HepG2 (cell line): Measurements from ENCODE around the gene ASIC2. TPM values are rescaled to one million over a fixed set of nuclear protein-coding genes. Genes with fewer than 3 reads are reported as not detected.

ENCODE experiments used
- FOSL1 ChIP-seq: sonication (generic); formaldehyde crosslinking; IDR thresholded peaks from 2 replicates; pipeline ENCODE4 v1.9.0; 2021; ENCODE audit warnings: missing genetic modification reagents, borderline replicate concordance
- FOSL2 ChIP-seq: sonication (generic); formaldehyde crosslinking; IDR thresholded peaks from 2 replicates; pipeline ENCODE4 v1.4.0; 2020; ENCODE audit warnings: missing genetic modification reagents
- JUND ChIP-seq: sonication (generic); formaldehyde crosslinking; IDR thresholded peaks from 2 replicates; pipeline ENCODE4 v1.8.0; 2022; ENCODE audit warnings: mild to moderate bottlenecking, missing genetic modification reagents
- ONECUT2 ChIP-seq: sonication (generic); formaldehyde crosslinking; IDR thresholded peaks from 2 replicates; pipeline ENCODE4 v1.4.0; 2020; ENCODE audit warnings: missing genetic modification reagents
- SOX5 ChIP-seq: IDR thresholded peaks from 2 replicates; pipeline ENCODE4 v1.6.1; 2016; ENCODE audit warnings: borderline replicate concordance
- SP4 ChIP-seq: sonication (generic); formaldehyde crosslinking; IDR thresholded peaks from 2 replicates; pipeline ENCODE4 v1.8.1; 2023; ENCODE audit warnings: mild to moderate bottlenecking, missing genetic modification reagents
- ZNF207 ChIP-seq: fragments of 450-650 bp; IDR thresholded peaks from 2 replicates; pipeline ENCODE4 v1.6.1; 2016; ENCODE audit warnings: antibody characterized with exemption, borderline replicate concordance
- ZNF253 ChIP-seq: sonication (generic); formaldehyde crosslinking; IDR thresholded peaks from 2 replicates; pipeline ENCODE4 v1.8.0; 2022; ENCODE audit warnings: mild to moderate bottlenecking, missing genetic modification reagents, borderline replicate concordance
- ZNF329 ChIP-seq: sonication (generic); formaldehyde crosslinking; IDR thresholded peaks from 2 replicates; pipeline ENCODE4 v1.9.0; 2021; ENCODE audit warnings: low read depth, mild to moderate bottlenecking, missing genetic modification reagents
- ZNF629 ChIP-seq: sonication (generic); formaldehyde crosslinking; conservative IDR thresholded peaks from 2 replicates; pipeline ENCODE4 v1.5.0; 2020; ENCODE audit warnings: missing genetic modification reagents
- ZNF850 ChIP-seq: sonication (generic); formaldehyde crosslinking; conservative IDR thresholded peaks from 2 replicates; pipeline ENCODE4 v1.9.0; 2021; ENCODE audit warnings: mild to moderate bottlenecking, missing genetic modification reagents
- polyA plus RNA-seq, 8 experiments: library from polyadenylated mRNA; depleted of rRNA in 3 of 8; stranded (reverse) in 7 of 8; unstranded in 1 of 8; fragments of >200 nt; fragmentation: Illumina TruSeq in 4 of 8; extraction: Trizol in 4 of 8; gene quantifications; 2 replicates each; pipeline versions ENCODE4 v1.2.1 to v1.2.3, GENCODE V29; 2011 to 2016; ENCODE audit warnings: low read depth in 4 of 8, missing spikeins in 1 of 8, mixed read lengths in 1 of 8; ENCODE audit not compliant: insufficient read depth in 1 of 8
- total RNA-seq, 5 experiments: library from RNA; depleted of rRNA; stranded (reverse); fragments of >200 nt; fragmentation: Illumina TruSeq; extraction: Trizol; gene quantifications; 2 replicates each; pipeline ENCODE4 v1.2.3, GENCODE V29; 2016; ENCODE audit warnings: low read depth in 1 of 5
- TF ChIP-seq, protein P1 (sequence below): sonication (generic); formaldehyde crosslinking; IDR thresholded peaks from 2 replicates; pipeline ENCODE4 v1.5.1; 2020; ENCODE audit warnings: mild to moderate bottlenecking, missing genetic modification reagents, borderline replicate concordance
- TF ChIP-seq, protein P2 (sequence below): sonication (generic); formaldehyde crosslinking; IDR thresholded peaks from 2 replicates; pipeline ENCODE4 v1.5.0; 2020; ENCODE audit warnings: missing genetic modification reagents
- TF ChIP-seq, protein P3 (sequence below): sonication (generic); formaldehyde crosslinking; IDR thresholded peaks from 2 replicates; pipeline ENCODE4 v1.4.0; 2020; ENCODE audit warnings: missing genetic modification reagents
- TF ChIP-seq, protein P4 (sequence below): IDR thresholded peaks from 2 replicates; pipeline ENCODE4 v1.4.0; 2020; ENCODE audit warnings: mild to moderate bottlenecking, missing genetic modification reagents

Gene ASIC2
- total and polyA plus RNA-seq, 2 of the 13 experiments (the other 11 are each of a cell fraction or from before 2014, with no cell fraction given): not detected

- TF ChIP-seq, protein P1, sequence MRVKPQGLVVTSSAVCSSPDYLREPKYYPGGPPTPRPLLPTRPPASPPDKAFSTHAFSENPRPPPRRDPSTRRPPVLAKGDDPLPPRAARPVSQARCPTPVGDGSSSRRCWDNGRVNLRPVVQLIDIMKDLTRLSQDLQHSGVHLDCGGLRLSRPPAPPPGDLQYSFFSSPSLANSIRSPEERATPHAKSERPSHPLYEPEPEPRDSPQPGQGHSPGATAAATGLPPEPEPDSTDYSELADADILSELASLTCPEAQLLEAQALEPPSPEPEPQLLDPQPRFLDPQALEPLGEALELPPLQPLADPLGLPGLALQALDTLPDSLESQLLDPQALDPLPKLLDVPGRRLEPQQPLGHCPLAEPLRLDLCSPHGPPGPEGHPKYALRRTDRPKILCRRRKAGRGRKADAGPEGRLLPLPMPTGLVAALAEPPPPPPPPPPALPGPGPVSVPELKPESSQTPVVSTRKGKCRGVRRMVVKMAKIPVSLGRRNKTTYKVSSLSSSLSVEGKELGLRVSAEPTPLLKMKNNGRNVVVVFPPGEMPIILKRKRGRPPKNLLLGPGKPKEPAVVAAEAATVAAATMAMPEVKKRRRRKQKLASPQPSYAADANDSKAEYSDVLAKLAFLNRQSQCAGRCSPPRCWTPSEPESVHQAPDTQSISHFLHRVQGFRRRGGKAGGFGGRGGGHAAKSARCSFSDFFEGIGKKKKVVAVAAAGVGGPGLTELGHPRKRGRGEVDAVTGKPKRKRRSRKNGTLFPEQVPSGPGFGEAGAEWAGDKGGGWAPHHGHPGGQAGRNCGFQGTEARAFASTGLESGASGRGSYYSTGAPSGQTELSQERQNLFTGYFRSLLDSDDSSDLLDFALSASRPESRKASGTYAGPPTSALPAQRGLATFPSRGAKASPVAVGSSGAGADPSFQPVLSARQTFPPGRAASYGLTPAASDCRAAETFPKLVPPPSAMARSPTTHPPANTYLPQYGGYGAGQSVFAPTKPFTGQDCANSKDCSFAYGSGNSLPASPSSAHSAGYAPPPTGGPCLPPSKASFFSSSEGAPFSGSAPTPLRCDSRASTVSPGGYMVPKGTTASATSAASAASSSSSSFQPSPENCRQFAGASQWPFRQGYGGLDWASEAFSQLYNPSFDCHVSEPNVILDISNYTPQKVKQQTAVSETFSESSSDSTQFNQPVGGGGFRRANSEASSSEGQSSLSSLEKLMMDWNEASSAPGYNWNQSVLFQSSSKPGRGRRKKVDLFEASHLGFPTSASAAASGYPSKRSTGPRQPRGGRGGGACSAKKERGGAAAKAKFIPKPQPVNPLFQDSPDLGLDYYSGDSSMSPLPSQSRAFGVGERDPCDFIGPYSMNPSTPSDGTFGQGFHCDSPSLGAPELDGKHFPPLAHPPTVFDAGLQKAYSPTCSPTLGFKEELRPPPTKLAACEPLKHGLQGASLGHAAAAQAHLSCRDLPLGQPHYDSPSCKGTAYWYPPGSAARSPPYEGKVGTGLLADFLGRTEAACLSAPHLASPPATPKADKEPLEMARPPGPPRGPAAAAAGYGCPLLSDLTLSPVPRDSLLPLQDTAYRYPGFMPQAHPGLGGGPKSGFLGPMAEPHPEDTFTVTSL: peak; percentile 28; the same call in 1 of the 2 replicates
- TF ChIP-seq ZNF207: no peak
- peak; percentile 59; the same call in 1 of the 2 replicates for TF ChIP-seq FOSL1 (CRISPR knock-in tag)
- no peak for TF ChIP-seq ONECUT2 (CRISPR knock-in tag)
- peak; percentile 15; the same call in 1 of the 2 replicates for TF ChIP-seq JUND
- TF ChIP-seq, protein P2, sequence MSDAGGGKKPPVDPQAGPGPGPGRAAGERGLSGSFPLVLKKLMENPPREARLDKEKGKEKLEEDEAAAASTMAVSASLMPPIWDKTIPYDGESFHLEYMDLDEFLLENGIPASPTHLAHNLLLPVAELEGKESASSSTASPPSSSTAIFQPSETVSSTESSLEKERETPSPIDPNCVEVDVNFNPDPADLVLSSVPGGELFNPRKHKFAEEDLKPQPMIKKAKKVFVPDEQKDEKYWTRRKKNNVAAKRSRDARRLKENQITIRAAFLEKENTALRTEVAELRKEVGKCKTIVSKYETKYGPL (CRISPR knock-in tag): no peak
- TF ChIP-seq, protein P3, sequence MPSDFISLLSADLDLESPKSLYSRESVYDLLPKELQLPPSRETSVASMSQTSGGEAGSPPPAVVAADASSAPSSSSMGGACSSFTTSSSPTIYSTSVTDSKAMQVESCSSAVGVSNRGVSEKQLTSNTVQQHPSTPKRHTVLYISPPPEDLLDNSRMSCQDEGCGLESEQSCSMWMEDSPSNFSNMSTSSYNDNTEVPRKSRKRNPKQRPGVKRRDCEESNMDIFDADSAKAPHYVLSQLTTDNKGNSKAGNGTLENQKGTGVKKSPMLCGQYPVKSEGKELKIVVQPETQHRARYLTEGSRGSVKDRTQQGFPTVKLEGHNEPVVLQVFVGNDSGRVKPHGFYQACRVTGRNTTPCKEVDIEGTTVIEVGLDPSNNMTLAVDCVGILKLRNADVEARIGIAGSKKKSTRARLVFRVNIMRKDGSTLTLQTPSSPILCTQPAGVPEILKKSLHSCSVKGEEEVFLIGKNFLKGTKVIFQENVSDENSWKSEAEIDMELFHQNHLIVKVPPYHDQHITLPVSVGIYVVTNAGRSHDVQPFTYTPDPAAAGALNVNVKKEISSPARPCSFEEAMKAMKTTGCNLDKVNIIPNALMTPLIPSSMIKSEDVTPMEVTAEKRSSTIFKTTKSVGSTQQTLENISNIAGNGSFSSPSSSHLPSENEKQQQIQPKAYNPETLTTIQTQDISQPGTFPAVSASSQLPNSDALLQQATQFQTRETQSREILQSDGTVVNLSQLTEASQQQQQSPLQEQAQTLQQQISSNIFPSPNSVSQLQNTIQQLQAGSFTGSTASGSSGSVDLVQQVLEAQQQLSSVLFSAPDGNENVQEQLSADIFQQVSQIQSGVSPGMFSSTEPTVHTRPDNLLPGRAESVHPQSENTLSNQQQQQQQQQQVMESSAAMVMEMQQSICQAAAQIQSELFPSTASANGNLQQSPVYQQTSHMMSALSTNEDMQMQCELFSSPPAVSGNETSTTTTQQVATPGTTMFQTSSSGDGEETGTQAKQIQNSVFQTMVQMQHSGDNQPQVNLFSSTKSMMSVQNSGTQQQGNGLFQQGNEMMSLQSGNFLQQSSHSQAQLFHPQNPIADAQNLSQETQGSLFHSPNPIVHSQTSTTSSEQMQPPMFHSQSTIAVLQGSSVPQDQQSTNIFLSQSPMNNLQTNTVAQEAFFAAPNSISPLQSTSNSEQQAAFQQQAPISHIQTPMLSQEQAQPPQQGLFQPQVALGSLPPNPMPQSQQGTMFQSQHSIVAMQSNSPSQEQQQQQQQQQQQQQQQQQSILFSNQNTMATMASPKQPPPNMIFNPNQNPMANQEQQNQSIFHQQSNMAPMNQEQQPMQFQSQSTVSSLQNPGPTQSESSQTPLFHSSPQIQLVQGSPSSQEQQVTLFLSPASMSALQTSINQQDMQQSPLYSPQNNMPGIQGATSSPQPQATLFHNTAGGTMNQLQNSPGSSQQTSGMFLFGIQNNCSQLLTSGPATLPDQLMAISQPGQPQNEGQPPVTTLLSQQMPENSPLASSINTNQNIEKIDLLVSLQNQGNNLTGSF (CRISPR knock-in tag): no peak
- TF ChIP-seq ZNF850: no peak
- TF ChIP-seq FOSL2 (CRISPR knock-in tag): peak; percentile 89
- no peak for TF ChIP-seq ZNF329
- TF ChIP-seq SOX5 (CRISPR knock-in tag): peak; percentile 49; the same call in 1 of the 2 replicates
- no peak for TF ChIP-seq SP4
- TF ChIP-seq, protein P4, sequence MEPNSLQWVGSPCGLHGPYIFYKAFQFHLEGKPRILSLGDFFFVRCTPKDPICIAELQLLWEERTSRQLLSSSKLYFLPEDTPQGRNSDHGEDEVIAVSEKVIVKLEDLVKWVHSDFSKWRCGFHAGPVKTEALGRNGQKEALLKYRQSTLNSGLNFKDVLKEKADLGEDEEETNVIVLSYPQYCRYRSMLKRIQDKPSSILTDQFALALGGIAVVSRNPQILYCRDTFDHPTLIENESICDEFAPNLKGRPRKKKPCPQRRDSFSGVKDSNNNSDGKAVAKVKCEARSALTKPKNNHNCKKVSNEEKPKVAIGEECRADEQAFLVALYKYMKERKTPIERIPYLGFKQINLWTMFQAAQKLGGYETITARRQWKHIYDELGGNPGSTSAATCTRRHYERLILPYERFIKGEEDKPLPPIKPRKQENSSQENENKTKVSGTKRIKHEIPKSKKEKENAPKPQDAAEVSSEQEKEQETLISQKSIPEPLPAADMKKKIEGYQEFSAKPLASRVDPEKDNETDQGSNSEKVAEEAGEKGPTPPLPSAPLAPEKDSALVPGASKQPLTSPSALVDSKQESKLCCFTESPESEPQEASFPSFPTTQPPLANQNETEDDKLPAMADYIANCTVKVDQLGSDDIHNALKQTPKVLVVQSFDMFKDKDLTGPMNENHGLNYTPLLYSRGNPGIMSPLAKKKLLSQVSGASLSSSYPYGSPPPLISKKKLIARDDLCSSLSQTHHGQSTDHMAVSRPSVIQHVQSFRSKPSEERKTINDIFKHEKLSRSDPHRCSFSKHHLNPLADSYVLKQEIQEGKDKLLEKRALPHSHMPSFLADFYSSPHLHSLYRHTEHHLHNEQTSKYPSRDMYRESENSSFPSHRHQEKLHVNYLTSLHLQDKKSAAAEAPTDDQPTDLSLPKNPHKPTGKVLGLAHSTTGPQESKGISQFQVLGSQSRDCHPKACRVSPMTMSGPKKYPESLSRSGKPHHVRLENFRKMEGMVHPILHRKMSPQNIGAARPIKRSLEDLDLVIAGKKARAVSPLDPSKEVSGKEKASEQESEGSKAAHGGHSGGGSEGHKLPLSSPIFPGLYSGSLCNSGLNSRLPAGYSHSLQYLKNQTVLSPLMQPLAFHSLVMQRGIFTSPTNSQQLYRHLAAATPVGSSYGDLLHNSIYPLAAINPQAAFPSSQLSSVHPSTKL (CRISPR knock-in tag): peak; percentile 51
- no peak for TF ChIP-seq ZNF629 (CRISPR knock-in tag)
- no peak for TF ChIP-seq ZNF253
These were observed 9.1 kb downstream of the ASIC2 start (continued) for GRCh38 chr17:33284022-33284421.
